Neuronal stem cell (in vitro differentiated cells): ENCODE results near the gene EEIG2.

ENCODE experiments used
- DNase-seq: peaks from one replicate; pipeline ENCODE4 v3.0.0-alpha.2; 2013; ENCODE audit warnings: low spot score
- H2AFZ ChIP-seq: one replicate; pipeline ENCODE4 v1.6.1; 2013; ENCODE audit warnings: mild to moderate bottlenecking, low read length, inconsistent platforms
- H2AK5ac ChIP-seq: 2 replicates; pipeline ENCODE4 v1.6.1; 2013; ENCODE audit warnings: low read depth, mild to moderate bottlenecking, inconsistent platforms, low read length, moderate library complexity, mixed read lengths
- H2BK120ac ChIP-seq: 2 replicates; pipeline ENCODE4 v1.6.1; 2013; ENCODE audit warnings: low read depth, mild to moderate bottlenecking, inconsistent platforms, low read length, moderate library complexity, mixed read lengths
- H2BK12ac ChIP-seq: one replicate; pipeline ENCODE4 v1.6.1; 2013; ENCODE audit warnings: low read length, inconsistent platforms
- H2BK15ac ChIP-seq: 2 replicates; pipeline ENCODE4 v1.6.1; 2013; ENCODE audit warnings: mild to moderate bottlenecking, low read length, inconsistent platforms, mixed read lengths
- H2BK5ac ChIP-seq: one replicate; pipeline ENCODE4 v1.6.1; 2013; ENCODE audit warnings: inconsistent platforms, mild to moderate bottlenecking, low read length, moderate library complexity
- H3K14ac ChIP-seq: one replicate; pipeline ENCODE4 v1.6.1; 2013; ENCODE audit warnings: low read length, inconsistent platforms
- H3K18ac ChIP-seq: 2 replicates; pipeline ENCODE4 v1.6.1; 2013; ENCODE audit warnings: low read length, inconsistent platforms
- H3K23ac ChIP-seq: 2 replicates; pipeline ENCODE4 v1.6.1; 2013; ENCODE audit warnings: low read depth, mild to moderate bottlenecking, mixed read lengths, low read length, inconsistent platforms; ENCODE audit not compliant: poor library complexity
- H3K27ac ChIP-seq: replicated peaks from 3 replicates; pipeline ENCODE4 v1.5.1; 2013; ENCODE audit warnings: low read length, inconsistent platforms
- H3K27me3 ChIP-seq, 3 experiments: 2 replicates each; pipeline ENCODE4 v1.6.1; 2013; ENCODE audit warnings: low read length in 3 of 3, mild to moderate bottlenecking in 2 of 3, inconsistent platforms in 1 of 3, low read depth in 1 of 3, mixed read lengths in 1 of 3, moderate library complexity in 1 of 3; ENCODE audit not compliant: control insufficient read depth in 3 of 3, insufficient read depth in 3 of 3
- H3K36me3 ChIP-seq, 2 donors: replicated peaks in 1 of 2; 2 replicates each; pipeline ENCODE4 v1.6.1; 2013; ENCODE audit warnings: low read length in 2 of 2; ENCODE audit not compliant: control insufficient read depth in 2 of 2, insufficient read depth in 2 of 2
- H3K4ac ChIP-seq: 2 replicates; pipeline ENCODE4 v1.6.1; 2013; ENCODE audit warnings: inconsistent platforms, mild to moderate bottlenecking, low read length, moderate library complexity
- H3K4me1 ChIP-seq, 2 donors: 1 replicate in 1 of 2; 2 replicates in 1 of 2; pipeline ENCODE4 v1.6.1; 2013; ENCODE audit warnings: low read length in 2 of 2, low read depth in 1 of 2; ENCODE audit not compliant: control insufficient read depth in 2 of 2, insufficient read depth in 1 of 2
- H3K4me2 ChIP-seq: one replicate; pipeline ENCODE4 v1.6.1; 2013; ENCODE audit warnings: mild to moderate bottlenecking, low read length, inconsistent platforms; ENCODE audit not compliant: insufficient read depth, poor library complexity, severe bottlenecking
- H3K4me3 ChIP-seq, 2 donors: 2 replicates each; pipeline ENCODE4 v1.5.1; 2013; ENCODE audit warnings: low read length in 2 of 2, mild to moderate bottlenecking in 2 of 2, inconsistent platforms in 1 of 2, moderate library complexity in 1 of 2
- H3K79me1 ChIP-seq: one replicate; pipeline ENCODE4 v1.6.1; 2013; ENCODE audit warnings: low read depth, mild to moderate bottlenecking, inconsistent platforms, low read length, moderate library complexity
- H3K9ac ChIP-seq: one replicate; pipeline ENCODE4 v1.6.1; 2013; ENCODE audit warnings: mild to moderate bottlenecking, low read depth, low read length, inconsistent platforms; ENCODE audit not compliant: poor library complexity
- H3K9me3 ChIP-seq, 2 donors: replicated peaks in 1 of 2; 2 replicates each; pipeline versions ENCODE3 to v1.6.1; 2013; ENCODE audit warnings: low read length in 2 of 2, mild to moderate bottlenecking in 2 of 2, inconsistent platforms in 1 of 2, low read depth in 1 of 2, mixed read lengths in 1 of 2, moderate library complexity in 1 of 2; ENCODE audit not compliant: control insufficient read depth in 2 of 2, insufficient read depth in 1 of 2
- H4K8ac ChIP-seq: one replicate; pipeline ENCODE4 v1.6.1; 2013; ENCODE audit warnings: low read depth, mild to moderate bottlenecking, inconsistent platforms, low read length, moderate library complexity
- H4K91ac ChIP-seq: one replicate; pipeline ENCODE4 v1.6.1; 2013; ENCODE audit warnings: low read length, low read depth, mild to moderate bottlenecking, inconsistent platforms; ENCODE audit not compliant: poor library complexity
- WGBS, 2 donors: extraction: QIAGEN DNeasy Blood & Tissue Kit; methylation state at CpG; one replicate each; pipeline ENCODE4 v1.1.7; 2013; ENCODE audit warnings: missing lambda C conversion rate in 2 of 2, mixed read lengths in 1 of 2; ENCODE audit not compliant: insufficient read length in 2 of 2, insufficient replicate concordance in 1 of 2; ENCODE audit errors: extremely low coverage in 2 of 2; 5-methylcytosine and 5-hydroxymethylcytosine counted together

Gene EEIG2

DNA sequence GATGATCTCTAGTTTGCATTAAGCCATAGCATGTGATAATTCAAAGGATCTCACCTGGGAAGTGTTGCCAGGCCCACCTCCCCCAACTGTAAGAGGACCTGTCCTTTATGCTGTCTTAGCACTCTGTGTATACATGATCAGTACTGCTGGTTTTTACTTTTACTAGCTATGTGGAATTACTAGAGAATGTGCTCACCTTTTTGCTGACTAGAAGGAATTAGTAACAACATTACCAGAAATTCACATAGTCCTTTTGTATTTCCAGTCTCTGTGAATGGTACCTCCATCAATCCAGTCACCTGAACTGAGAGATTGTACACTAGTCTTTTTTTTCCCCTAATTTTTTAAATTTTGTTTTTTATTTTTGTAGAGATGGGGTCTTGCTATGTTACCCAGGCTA lies 46.6 kb downstream of the EEIG2 start:
- Histone ChIP-seq H2BK12ac (no peak overlapping the region), H4K91ac (no peak overlapping the region), H2BK5ac (no peak overlapping the region), H3K27me3 (no peaks in the 10 kb centered on the region), H2BK15ac (no peak overlapping the region), H2AK5ac (no peak overlapping the region), H2BK120ac (no peak overlapping the region), H3K27ac (no peak overlapping the region), H3K9ac (no peak overlapping the region), H3K4me1 (peaks cover 4 to 7% of the 10 kb centered on the region in 2 donors), H3K36me3 (peaks cover 3 to 17% of the 10 kb centered on the region in 2 donors), H3K18ac (no peak overlapping the region), H3K9me3 (no peaks in the 10 kb centered on the region), H3K4me2 (no peak overlapping the region), H4K8ac (no peak overlapping the region), H3K4me3 (no peak overlapping the region), H2AFZ (no peak overlapping the region), H3K4ac (no peak overlapping the region), H3K23ac (no peak overlapping the region), H3K14ac (no peak overlapping the region), H3K79me1 (no peaks in the 10 kb centered on the region)
- DNase-seq, result no peak

DNA sequence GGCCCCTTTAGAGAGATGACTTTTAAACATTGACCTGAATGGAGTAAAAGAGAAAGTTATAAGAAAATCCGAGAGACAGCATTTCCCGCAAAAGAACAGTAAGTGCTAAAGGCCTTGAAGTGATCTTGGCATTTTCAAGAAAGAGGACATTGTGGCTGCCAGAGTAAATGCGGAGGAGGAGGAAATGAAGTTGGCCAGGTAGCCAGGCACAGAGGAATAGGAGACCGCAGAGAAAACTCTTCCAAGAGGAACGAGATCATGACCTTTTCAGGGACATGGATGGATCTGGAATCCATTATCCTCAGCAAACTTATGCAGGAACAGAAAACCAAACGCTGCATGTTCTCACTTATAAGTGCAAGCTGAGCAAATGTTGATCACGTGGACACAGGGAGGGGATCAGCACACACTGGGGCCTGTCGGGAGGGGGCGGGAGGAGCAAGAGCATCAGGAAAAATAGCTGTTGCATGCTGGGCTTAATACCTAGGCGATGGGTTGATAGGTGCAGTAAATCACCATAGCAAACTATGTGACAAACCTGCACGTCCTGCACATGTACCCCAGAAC lies 49.7 kb downstream of the EEIG2 start:
- H3K18ac ChIP-seq, result no peak overlapping the region
- no peak overlapping the region for H4K91ac ChIP-seq
- H3K9me3 ChIP-seq, result no peaks in the 10 kb centered on the region
- no peaks in the 10 kb centered on the region for H3K27me3 ChIP-seq
- H2BK15ac ChIP-seq, result no peak overlapping the region
- peaks cover 4 to 7% of the 10 kb centered on the region in 2 donors for H3K4me1 ChIP-seq
- no peaks in the 10 kb centered on the region for H3K79me1 ChIP-seq
- H2BK120ac ChIP-seq, result no peak overlapping the region
- H2AK5ac ChIP-seq, result no peak overlapping the region
- H3K4me2 ChIP-seq, result no peak overlapping the region
- H4K8ac ChIP-seq, result no peak overlapping the region
- no peak overlapping the region for H3K4me3 ChIP-seq
- no peak overlapping the region for H3K27ac ChIP-seq
- H3K36me3 ChIP-seq, result peaks cover 0 to 22% of the 10 kb centered on the region in 2 donors
- H2BK12ac ChIP-seq, result no peak overlapping the region
- no peak overlapping the region for H3K14ac ChIP-seq
- no peak overlapping the region for H3K23ac ChIP-seq
- no CpG with 5 or more reads among the region's 11 CpGs for WGBS, 2 donors
- H3K4ac ChIP-seq, result no peak overlapping the region
- H3K9ac ChIP-seq, result no peak overlapping the region
- no peak overlapping the region for H2BK5ac ChIP-seq
- H2AFZ ChIP-seq, result no peak overlapping the region
- DNase-seq, result no peak
